ENCODE results near the gene GSTCD. TPM values are rescaled to one million over a fixed set of nuclear protein-coding genes. Genes with fewer than 3 reads are reported as not detected.

The GSTCD gene
- total RNA-seq, 1 experiment from 2014 or later: 8.8 TPM

DNA sequence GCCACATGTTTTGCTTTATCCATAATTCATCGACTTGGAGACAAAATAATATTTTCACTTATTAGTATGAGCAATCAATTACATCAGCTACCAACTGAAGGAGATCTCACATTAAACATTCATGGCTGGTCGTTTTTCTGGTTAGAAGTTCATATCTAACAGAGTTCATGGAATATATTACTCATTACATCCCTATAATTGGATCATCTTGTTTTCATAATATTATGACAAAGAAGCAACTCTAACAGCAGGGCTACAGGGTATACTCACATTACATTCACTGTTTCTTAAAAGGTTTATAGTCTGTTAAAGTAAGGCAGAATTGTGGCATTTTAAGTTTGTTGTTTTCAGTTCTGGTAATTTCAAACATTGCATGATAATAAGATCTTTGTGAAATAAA lies 33.0 kb downstream of the GSTCD start:
- TF ChIP-seq, protein P1, sequence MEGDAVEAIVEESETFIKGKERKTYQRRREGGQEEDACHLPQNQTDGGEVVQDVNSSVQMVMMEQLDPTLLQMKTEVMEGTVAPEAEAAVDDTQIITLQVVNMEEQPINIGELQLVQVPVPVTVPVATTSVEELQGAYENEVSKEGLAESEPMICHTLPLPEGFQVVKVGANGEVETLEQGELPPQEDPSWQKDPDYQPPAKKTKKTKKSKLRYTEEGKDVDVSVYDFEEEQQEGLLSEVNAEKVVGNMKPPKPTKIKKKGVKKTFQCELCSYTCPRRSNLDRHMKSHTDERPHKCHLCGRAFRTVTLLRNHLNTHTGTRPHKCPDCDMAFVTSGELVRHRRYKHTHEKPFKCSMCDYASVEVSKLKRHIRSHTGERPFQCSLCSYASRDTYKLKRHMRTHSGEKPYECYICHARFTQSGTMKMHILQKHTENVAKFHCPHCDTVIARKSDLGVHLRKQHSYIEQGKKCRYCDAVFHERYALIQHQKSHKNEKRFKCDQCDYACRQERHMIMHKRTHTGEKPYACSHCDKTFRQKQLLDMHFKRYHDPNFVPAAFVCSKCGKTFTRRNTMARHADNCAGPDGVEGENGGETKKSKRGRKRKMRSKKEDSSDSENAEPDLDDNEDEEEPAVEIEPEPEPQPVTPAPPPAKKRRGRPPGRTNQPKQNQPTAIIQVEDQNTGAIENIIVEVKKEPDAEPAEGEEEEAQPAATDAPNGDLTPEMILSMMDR (IDR thresholded peaks at IDR 0.05): no peak
- no peak for TF ChIP-seq POLR2AphosphoS5 (IDR thresholded peaks at IDR 0.05; ENCODE audit: low read depth, low read length)
- H3K9me3 ChIP-seq (ENCODE audit: control insufficient read depth, insufficient read depth, low read depth, low read length): peaks cover 7% of the 10 kb centered on the region; the same call in 1 of the 2 replicates
- H3K4me3 ChIP-seq (ENCODE audit: low read depth in 2 of 2, low read length in 2 of 2): no peak overlapping the region
- intact Hi-C loops (cut with micrococcal nuclease; ENCODE audit: unreplicated experiment): no loop called here
- ChIA-PET POLR2A (no interaction called here), CTCF (no interaction called here)
- no peak overlapping the region for H3K27ac ChIP-seq (ENCODE audit: low read length)
- no peaks in the 10 kb centered on the region for H3K27me3 ChIP-seq (ENCODE audit: control insufficient read depth, insufficient read depth, low read length)
- no peaks in the 10 kb centered on the region for H3K4me1 ChIP-seq (ENCODE audit: control insufficient read depth, insufficient read depth, low read length)
- DNase-seq (ENCODE audit: low read depth, low spot score): no peak
- ATAC-seq: no peak
- no peaks in the 10 kb centered on the region for H3K36me3 ChIP-seq (ENCODE audit: control insufficient read depth, insufficient read depth, low read length)
- no TSS peak for BruUV-seq (replicated peaks)
- in situ Hi-C loops (cut with HindIII; ENCODE audit: low pct_unique_long_range_greater_than_20kb, low sequenced_read_pairs): no loop called here

DNA sequence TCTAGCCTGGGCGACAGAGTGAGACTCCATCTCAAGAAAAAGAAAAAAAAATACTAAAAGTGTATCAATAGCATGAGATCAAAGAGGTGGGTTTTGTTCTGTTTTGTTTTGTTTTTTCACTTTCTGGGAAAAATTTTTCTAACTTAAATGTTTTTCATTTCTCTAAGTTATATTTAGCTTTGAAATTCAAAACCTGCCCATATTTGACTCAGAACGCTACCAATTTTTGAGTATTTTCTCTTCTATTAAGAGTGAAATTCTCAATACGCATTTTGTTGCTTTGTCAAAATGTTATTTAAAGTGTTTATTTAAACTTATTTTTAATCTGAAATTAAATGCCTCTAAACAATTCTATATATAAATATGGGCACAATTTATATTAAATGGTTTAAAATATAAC lies 39.6 kb downstream of the GSTCD start:
- H3K27me3 ChIP-seq (ENCODE audit: control insufficient read depth, insufficient read depth, low read length): no peaks in the 10 kb centered on the region
- no peaks in the 10 kb centered on the region for H3K4me1 ChIP-seq (ENCODE audit: control insufficient read depth, insufficient read depth, low read length)
- H3K27ac ChIP-seq (ENCODE audit: low read length): no peak overlapping the region
- POLR2A ChIA-PET: no interaction called here
- no TSS peak for BruUV-seq (replicated peaks)
- no peaks in the 10 kb centered on the region for H3K36me3 ChIP-seq (ENCODE audit: control insufficient read depth, insufficient read depth, low read length)
- CTCF ChIA-PET: no interaction called here
- in situ Hi-C loops (cut with HindIII; ENCODE audit: low pct_unique_long_range_greater_than_20kb, low sequenced_read_pairs) (no loop called here), intact Hi-C loops (cut with micrococcal nuclease; ENCODE audit: unreplicated experiment) (no loop called here)
- H3K9me3 ChIP-seq (ENCODE audit: control insufficient read depth, insufficient read depth, low read depth, low read length): no peaks in the 10 kb centered on the region
- TF ChIP-seq, protein P2, sequence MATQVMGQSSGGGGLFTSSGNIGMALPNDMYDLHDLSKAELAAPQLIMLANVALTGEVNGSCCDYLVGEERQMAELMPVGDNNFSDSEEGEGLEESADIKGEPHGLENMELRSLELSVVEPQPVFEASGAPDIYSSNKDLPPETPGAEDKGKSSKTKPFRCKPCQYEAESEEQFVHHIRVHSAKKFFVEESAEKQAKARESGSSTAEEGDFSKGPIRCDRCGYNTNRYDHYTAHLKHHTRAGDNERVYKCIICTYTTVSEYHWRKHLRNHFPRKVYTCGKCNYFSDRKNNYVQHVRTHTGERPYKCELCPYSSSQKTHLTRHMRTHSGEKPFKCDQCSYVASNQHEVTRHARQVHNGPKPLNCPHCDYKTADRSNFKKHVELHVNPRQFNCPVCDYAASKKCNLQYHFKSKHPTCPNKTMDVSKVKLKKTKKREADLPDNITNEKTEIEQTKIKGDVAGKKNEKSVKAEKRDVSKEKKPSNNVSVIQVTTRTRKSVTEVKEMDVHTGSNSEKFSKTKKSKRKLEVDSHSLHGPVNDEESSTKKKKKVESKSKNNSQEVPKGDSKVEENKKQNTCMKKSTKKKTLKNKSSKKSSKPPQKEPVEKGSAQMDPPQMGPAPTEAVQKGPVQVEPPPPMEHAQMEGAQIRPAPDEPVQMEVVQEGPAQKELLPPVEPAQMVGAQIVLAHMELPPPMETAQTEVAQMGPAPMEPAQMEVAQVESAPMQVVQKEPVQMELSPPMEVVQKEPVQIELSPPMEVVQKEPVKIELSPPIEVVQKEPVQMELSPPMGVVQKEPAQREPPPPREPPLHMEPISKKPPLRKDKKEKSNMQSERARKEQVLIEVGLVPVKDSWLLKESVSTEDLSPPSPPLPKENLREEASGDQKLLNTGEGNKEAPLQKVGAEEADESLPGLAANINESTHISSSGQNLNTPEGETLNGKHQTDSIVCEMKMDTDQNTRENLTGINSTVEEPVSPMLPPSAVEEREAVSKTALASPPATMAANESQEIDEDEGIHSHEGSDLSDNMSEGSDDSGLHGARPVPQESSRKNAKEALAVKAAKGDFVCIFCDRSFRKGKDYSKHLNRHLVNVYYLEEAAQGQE (IDR thresholded peaks at IDR 0.05; ENCODE audit: insufficient read depth in 1 of 2, low read depth in 2 of 2, low read length in 1 of 2): no peak
- no peak for TF ChIP-seq TCF7L2 (IDR thresholded peaks at IDR 0.05; ENCODE audit: low read depth, low read length)
- no peak for TF ChIP-seq POLR2AphosphoS5 (IDR thresholded peaks at IDR 0.05; ENCODE audit: low read depth, low read length)
- no peak for TF ChIP-seq SIN3A (IDR thresholded peaks at IDR 0.05; ENCODE audit: borderline replicate concordance, insufficient read depth, low read depth, low read length)
- TF ChIP-seq, protein P1 (IDR thresholded peaks at IDR 0.05): no peak
- no peak for ATAC-seq
- DNase-seq (ENCODE audit: low read depth, low spot score): no peak
- H3K4me3 ChIP-seq (ENCODE audit: low read depth in 2 of 2, low read length in 2 of 2): no peak overlapping the region

Data from Panc1 (cell line).